ENCODE measurements around the gene HS6ST2. TPM values are rescaled to one million over a fixed set of nuclear protein-coding genes. Genes with fewer than 3 reads are reported as not detected.

HS6ST2 gene
- total RNA-seq, 1 donor from 2014 or later: not detected

- Histone ChIP-seq H3K27me3 (no peaks in the 10 kb centered on the region), H3K27ac (no peak overlapping the region), H3K36me3 (no peaks in the 10 kb centered on the region), H3K4me1 (no peaks in the 10 kb centered on the region), H3K9me3 (no peaks in the 10 kb centered on the region), H3K4me3 (no peak overlapping the region)
- DNase-seq (ENCODE audit: low spot score in 2 of 2): no peak
- TF ChIP-seq, protein P1, sequence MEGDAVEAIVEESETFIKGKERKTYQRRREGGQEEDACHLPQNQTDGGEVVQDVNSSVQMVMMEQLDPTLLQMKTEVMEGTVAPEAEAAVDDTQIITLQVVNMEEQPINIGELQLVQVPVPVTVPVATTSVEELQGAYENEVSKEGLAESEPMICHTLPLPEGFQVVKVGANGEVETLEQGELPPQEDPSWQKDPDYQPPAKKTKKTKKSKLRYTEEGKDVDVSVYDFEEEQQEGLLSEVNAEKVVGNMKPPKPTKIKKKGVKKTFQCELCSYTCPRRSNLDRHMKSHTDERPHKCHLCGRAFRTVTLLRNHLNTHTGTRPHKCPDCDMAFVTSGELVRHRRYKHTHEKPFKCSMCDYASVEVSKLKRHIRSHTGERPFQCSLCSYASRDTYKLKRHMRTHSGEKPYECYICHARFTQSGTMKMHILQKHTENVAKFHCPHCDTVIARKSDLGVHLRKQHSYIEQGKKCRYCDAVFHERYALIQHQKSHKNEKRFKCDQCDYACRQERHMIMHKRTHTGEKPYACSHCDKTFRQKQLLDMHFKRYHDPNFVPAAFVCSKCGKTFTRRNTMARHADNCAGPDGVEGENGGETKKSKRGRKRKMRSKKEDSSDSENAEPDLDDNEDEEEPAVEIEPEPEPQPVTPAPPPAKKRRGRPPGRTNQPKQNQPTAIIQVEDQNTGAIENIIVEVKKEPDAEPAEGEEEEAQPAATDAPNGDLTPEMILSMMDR (IDR thresholded peaks at IDR 0.05): no peak
- intact Hi-C loops (cut with DNase I): no loop called here
These were observed 120.5 kb downstream of the HS6ST2 start for GRCh38 chrX:132837967-132838366.

- H3K4me1 ChIP-seq: no peaks in the 10 kb centered on the region
- no peaks in the 10 kb centered on the region for H3K36me3 ChIP-seq
- TF ChIP-seq, protein P1 (IDR thresholded peaks at IDR 0.05): no peak
- no peak for DNase-seq (ENCODE audit: low spot score in 2 of 2)
- intact Hi-C loops (cut with DNase I): no loop called here
- H3K9me3 ChIP-seq: no peaks in the 10 kb centered on the region
- no peaks in the 10 kb centered on the region for H3K27me3 ChIP-seq
- H3K4me3 ChIP-seq: no peak overlapping the region
- no peak overlapping the region for H3K27ac ChIP-seq
These were observed 121.3 kb downstream of the HS6ST2 start for GRCh38 chrX:132837126-132837525.

GRCh38 chrX:132836471-132836870 is 122.0 kb downstream of the HS6ST2 start:
- Histone ChIP-seq H3K4me3 (no peak overlapping the region), H3K4me1 (no peaks in the 10 kb centered on the region), H3K9me3 (no peaks in the 10 kb centered on the region), H3K27me3 (no peaks in the 10 kb centered on the region), H3K36me3 (no peaks in the 10 kb centered on the region), H3K27ac (no peak overlapping the region)
- DNase-seq (ENCODE audit: low spot score in 2 of 2): no peak
- intact Hi-C loops (cut with DNase I): no loop called here
- TF ChIP-seq, protein P1 (IDR thresholded peaks at IDR 0.05): no peak

- no peak for DNase-seq (ENCODE audit: low spot score in 2 of 2)
- H3K27me3 ChIP-seq: no peaks in the 10 kb centered on the region
- no peaks in the 10 kb centered on the region for H3K4me1 ChIP-seq
- H3K9me3 ChIP-seq: no peaks in the 10 kb centered on the region
- H3K4me3 ChIP-seq: no peak overlapping the region
- TF ChIP-seq, protein P1 (IDR thresholded peaks at IDR 0.05): no peak
- intact Hi-C loops (cut with DNase I): no loop called here
- H3K36me3 ChIP-seq: no peaks in the 10 kb centered on the region
- no peak overlapping the region for H3K27ac ChIP-seq
These were observed 123.7 kb downstream of the HS6ST2 start for GRCh38 chrX:132834741-132835140.

- H3K27me3 ChIP-seq: no peaks in the 10 kb centered on the region
- H3K36me3 ChIP-seq: no peaks in the 10 kb centered on the region
- intact Hi-C loops (cut with DNase I): no loop called here
- no peak for DNase-seq (ENCODE audit: low spot score in 2 of 2)
- TF ChIP-seq, protein P1 (IDR thresholded peaks at IDR 0.05): no peak
- no peaks in the 10 kb centered on the region for H3K4me1 ChIP-seq
- no peak overlapping the region for H3K4me3 ChIP-seq
- H3K9me3 ChIP-seq: no peaks in the 10 kb centered on the region
- H3K27ac ChIP-seq: no peak overlapping the region
These were observed 124.3 kb downstream of the HS6ST2 start for GRCh38 chrX:132834109-132834508.

DNA sequence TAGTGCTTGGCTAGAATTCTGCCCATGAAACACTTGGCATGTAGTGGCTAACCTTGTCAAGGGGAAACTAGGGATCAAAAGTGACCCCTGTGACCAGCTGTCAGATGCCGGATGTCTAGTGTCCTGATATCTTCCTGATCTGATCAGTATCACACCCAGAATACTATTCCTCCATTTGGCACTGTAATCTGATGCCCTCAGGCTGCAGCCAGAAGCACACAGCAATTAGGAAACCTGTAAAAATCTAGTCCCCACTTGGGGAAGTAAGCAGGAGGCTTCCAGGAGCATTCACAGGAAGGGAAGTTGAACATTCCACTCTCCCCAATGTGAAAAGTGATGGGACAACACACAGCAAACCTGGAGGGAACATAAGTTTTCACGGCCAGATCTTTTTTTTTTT is 125.1 kb downstream of the HS6ST2 start:
- H3K4me1 ChIP-seq: no peaks in the 10 kb centered on the region
- intact Hi-C loops (cut with DNase I): no loop called here
- no peak overlapping the region for H3K27ac ChIP-seq
- TF ChIP-seq, protein P1 (IDR thresholded peaks at IDR 0.05): no peak
- no peak overlapping the region for H3K4me3 ChIP-seq
- H3K27me3 ChIP-seq: no peaks in the 10 kb centered on the region
- no peaks in the 10 kb centered on the region for H3K9me3 ChIP-seq
- DNase-seq (ENCODE audit: low spot score in 2 of 2): no peak
- no peaks in the 10 kb centered on the region for H3K36me3 ChIP-seq

All from ascending aorta (tissue), 2 donors.